Stimulated activated CD4-positive, alpha-beta T cell treated with anti-CD3 and anti-CD28 coated beads, Interleukin-4, amount 100 ng/mL, for 24 hours (primary cell): ENCODE data around the gene ZFHX3.

Source experiments
- DNase-seq: peaks from one replicate; pipeline ENCODE4 v3.0.0-alpha.2; 2020

Gene ZFHX3

DNA sequence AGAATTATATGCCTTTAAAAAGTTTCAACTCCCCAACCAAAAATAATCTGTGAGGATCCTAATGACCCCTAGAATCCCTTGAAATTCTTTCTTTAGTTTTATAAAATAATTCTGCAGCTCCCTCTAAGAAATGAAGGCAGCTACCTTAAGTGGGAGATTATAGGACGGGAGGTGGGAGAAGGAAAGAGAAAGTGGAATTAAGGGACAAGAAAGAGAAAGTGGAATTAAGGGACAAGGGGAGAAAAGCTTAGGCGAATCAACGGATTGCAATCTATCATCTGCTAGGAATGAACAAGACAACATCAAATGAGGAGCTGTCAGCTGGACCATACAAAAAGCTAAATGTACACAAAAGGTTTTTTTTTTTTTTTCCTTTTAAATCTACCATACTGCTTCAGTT is 262.0 kb downstream of the ZFHX3 start:
- no peak for DNase-seq

DNA sequence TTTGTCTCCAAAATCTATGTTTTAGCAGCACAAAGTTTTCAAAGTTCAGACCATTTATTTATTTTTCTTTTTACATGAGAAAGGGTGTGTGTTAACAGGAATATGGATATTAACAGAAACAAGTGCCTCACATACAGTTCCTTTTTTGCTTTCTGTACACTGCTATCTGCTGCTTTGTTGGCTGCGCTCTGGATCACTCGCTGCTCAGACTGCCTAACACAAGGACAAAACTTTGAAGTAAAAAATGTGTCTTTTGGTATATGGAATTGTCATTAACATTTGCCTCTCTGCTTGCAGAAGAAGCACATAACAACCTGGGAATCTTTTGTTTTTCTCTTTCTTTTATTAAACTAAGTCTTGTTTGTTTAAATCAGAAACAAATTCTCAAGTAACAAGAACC is 262.8 kb downstream of the ZFHX3 start:
- no peak for DNase-seq

DNA sequence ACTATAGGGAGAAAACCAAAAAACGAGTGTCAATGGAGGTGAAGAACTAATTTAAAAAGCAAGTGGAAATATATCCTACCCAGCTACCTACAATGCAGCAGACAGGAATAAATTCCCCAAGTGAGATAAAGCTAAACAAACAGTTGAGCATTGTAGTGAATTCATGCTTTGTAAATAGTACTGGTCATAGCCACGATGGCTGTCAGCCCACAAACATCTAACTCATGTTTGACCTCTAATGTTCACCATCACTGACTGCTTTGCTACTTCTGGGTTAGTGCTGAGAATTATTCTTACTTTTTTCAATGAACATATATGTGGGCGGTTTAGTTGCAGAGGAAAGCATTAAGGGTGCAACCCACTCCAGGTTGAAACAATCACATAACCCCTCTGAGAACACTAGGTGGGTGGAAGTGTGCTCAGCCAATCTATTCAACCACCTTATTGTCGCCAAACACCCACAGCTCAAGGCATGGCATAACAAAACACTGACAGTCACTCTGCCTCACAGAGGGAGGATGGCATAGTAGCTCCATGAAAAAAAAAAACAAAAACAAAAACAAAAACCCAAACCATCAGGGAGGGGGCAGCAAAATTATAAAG is 264.1 kb downstream of the ZFHX3 start:
- no peak for DNase-seq

DNA sequence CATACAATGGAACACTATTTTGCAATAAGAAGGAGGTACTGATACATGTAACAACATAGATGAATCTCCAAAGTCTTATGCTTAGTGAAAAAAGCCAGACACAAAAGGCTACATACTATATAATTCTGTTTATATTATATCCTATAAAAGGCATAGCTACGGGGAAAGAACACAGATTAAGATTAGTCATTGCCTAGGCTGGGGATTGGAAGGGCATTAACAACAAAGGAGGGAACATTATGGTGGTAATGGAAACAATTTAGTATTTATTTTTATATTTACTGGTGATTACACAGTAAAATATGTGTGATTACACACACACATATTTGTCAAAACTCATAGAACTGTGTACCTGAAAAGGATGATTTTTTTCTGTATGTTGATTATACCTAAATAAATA is 278.1 kb downstream of the ZFHX3 start:
- DNase-seq = no peak

DNA sequence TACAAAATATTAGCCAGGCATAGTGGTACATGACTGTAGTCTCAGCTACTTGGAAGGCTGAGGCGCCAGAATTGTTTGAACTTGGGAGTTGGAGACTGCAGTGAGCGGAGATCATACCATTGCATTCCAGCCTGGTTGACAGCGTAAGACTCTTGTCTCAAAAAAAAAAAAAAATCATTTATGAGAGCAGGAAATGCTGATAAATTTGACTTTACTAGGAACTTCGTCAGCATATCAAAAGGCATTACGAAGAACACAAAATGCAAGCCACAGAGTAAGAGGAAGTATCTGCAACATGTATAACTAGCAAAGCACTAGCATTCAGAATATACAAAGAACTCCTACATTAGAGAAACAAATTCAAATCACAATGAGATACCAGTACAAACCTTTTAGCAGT is 279.3 kb downstream of the ZFHX3 start:
- DNase-seq = no peak

DNA sequence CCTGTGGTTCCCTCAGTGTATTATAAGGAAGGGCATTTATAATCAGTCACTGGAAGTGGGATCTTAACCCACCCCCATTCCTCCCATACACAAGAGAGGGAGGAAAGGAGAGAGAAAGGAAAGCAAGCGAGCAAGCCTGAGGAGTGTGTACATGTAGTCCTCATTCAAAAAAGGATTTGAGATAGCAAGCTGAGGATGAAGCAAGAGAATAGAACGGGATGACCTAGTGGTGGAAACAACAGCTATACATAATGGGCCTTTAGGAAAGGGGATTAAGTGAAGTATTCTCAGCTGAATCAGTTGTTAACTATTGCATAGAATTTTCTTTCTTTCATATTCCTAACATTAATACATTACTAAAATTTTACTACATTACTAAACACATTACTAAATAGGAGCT is 281.4 kb downstream of the ZFHX3 start:
- DNase-seq = no peak

DNA sequence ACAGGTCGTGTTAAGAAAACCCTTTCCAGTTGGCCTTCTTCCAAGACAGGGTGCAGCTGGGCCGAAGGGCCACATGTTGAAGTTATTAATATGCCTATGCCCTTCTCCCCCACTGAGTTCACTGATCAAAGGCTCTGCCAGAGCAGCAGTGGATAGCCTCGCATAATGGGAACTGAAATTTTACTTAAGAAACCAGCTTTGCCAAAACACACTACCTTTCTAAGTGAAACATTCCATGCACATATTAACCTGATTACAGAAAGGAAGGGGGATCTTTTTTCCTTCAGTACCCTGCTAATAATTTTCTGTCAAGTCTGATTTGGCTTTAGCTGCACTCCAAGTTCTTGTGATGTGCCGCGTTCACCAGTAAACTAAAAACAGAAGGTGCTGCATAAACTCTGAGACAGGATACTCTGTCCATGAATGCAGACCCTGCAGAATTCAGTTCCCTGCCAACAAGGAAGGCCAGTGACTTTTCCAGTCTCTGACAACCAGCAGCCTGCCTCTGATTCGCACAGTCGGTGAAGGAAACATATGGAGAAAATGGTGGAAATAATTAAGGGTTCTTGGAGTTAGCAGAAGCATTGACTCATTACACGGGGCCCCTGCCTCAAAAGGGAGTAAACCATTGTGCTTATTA is 283.8 kb downstream of the ZFHX3 start:
- DNase-seq = no peak

DNA sequence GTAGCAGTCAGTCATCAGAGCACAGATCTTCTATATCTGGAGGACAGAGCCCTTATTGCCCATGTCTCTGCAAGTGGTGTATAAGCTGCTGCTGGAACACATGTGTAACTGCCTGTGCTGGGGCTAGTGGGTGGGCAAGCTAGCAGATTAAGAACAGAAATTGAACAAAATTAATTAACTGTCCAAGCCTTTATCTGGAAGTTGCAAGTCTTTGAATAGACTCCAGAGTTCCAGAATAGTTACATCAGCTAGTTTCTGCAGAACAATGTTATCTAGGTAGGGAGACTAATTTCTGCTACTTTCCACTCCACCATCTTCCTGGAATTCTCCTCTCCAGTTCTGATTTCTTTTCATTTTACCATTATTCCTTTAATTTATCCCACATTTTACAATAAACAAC is 287.3 kb downstream of the ZFHX3 start:
- DNase-seq = no peak

DNA sequence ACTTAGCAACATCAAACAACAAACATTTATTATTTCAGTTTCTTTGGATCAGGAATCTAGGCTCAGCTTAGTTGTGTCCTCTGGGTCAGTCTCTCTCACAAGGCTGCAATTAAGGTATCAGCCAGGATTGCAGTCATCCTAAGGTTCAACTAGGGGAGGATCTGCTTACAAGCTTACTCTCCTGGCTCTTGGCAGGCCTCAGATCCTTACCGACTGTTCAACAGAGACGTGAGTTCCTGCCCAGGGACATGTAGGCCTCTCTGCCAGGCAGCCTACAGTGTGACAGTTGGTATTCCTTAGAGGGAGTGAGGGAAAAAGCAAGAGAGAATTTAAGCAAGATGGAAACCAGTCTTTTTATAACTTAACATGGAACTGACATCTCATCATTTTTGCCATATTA is 294.0 kb downstream of the ZFHX3 start:
- DNase-seq = no peak

DNA sequence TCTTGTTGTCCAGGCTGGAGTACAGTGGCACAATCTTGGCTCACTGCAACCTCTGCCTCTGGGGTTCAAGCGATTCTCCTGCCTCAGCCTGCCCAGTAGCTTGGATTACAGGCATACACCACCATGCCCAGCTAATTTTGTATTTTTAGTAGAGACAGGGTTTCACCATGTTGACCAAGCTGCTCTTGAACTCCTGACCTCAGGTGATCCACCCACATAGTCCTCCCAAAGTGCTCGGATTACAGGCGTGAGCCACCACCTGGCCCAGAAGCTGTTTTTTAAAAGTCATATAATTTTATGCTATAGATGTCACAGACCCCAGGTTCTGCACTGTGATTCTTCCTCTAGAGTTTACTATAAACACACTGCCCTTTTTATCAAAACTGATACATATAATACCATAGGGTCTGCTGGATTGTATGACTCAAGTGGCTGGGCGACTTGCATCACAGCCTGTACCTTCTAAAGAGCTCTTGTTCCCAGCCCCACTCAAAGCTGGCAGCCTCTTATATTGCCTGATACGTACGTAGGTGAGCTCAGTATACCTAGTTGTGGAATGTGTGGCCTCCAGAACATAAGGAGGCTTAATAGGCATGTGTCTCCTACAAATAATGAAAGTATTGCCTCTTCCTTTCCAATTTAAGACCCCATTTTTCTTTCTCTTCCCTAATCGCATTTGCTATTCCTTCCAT is 295.8 kb downstream of the ZFHX3 start:
- no peak for DNase-seq

DNA sequence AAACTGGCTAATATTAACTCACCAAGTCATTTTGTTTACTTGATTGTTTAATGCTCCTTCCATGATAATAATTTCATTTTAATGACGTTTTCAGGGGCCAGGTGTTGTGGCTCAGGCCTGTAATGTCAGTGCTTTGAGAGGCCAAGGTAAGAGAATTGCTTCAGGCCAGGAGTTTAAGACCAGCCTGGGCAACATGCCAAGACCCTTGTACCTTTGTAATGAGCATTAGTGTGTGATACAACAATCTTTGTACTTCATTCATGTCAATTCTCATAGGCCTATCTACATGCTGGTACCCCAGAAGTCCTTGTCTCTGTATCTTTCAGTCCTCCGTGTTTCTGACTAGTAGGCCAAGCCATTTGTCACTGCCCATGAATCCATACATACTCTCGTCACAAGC is 296.9 kb downstream of the ZFHX3 start:
- DNase-seq = no peak

DNA sequence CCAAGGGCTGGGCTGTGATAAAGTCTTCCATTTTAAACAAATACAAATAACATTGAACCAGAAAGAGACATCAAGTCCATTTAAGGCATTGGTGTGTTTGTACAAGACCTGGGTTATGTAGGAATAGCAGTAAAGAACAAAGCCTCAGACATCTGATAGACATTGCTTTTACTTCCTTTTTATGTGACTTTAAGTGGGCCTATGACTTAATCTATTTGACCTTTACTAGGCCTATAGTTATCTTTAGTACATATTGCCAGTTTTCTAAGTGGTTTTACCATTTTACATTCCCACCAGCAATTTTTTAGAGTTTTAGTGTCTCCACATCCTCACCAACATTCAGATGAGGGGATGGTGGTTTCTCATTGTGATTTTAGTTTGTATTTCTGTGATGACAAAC is 298.8 kb downstream of the ZFHX3 start:
- no peak for DNase-seq

DNA sequence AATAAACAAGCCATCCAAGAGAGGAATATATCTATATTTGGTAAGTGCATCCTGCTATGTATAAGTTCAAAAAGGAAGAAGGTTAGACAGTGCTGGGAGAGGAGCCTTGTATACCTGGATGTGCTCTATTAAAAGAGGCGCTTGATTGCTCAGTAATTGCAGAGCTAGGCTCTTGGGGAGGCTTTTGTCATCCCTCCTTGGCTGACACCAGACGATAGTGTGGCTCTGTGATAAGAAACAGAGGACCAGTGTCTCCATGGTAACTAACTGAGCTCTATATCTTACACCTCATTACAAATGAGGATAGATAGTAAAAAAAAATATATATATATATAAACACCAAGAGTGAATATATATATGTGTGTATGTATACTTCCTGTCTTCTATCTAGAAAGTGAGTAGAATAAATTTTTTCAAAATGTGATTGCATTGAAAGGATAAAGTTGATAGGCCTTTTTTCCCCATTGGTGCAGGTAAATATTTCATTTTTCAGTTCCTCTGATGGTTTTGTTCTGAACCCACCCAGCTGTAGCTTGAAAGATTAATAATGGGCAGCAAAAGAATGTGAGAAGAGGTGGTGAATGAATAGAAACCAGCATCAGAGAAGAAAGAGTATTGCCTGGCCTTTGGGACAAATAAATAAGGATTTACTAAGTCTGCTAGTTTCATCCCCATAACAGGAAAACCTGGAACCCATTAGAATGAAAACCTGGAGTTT is 303.7 kb downstream of the ZFHX3 start:
- no peak for DNase-seq

DNA sequence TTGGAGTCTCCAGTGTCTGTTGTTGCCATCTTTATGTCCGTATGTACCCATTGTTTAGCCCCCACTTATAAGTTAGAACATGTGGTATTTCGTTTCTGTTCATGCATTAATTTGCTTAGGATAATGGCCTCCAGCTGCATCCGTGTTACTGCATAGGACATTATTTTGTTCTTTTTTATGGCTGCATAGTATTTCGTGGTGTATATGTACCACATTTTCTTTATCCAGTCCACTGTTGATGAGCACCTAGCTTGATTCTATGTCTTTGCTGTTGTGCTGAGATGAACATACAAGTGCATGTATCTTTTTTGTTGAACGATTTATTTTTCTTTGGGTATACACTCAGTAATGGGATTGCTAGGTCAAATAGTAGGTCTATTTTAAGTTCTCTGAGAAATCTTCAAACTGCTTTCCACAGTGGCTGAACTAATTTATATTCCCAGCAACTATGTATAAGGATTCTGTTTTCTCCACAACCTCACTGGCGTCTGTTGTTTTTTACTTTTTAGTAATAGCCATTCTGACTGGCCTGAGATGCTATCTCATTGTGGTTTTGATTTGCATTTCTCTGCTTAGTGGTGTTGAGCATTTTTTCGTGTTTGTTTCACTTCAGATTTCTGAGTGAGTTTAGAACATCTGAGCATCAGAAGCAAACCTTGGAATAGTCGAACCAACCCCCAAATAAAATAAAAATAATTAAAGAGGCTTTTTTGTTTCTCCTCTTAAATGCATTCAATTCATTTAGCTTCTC is 304.7 kb downstream of the ZFHX3 start:
- DNase-seq = no peak

DNA sequence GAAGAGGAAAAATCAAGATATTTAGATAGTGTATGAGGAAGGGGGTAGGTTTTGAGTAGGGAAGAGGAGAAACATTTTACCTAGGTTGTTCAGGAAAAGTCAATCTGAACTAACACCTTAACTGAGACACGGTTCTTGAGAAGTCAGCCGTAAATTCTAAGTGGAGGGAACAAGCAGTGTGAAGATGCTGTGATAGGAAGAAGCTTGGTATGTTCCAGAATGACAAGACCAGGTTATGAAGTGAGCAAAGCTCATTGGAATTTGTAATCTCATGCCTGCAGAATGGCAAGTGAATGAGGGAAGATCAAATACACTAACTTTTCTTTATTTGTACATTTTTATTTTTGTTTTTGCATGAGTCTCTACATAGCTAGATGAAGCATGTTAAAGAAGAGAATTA is 307.6 kb downstream of the ZFHX3 start:
- no peak for DNase-seq

DNA sequence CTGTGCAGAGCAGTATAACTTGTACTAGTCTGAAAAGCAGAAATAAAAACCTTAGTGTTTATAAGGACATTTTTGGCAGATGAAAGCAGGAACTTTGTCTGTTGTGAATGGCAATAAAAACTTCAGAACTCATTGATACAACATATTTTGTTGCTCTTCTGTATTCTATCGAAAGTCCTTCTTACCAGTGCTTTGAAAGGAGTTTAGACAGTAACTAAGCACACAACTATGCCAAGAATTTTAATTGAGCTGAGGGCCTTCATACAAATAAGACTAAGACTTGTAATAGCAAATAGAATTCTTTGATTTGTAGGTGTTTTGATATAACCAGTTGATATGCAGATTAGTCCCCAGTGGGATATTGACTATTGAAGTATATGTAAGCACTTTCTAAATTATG is 308.4 kb downstream of the ZFHX3 start:
- DNase-seq = no peak

DNA sequence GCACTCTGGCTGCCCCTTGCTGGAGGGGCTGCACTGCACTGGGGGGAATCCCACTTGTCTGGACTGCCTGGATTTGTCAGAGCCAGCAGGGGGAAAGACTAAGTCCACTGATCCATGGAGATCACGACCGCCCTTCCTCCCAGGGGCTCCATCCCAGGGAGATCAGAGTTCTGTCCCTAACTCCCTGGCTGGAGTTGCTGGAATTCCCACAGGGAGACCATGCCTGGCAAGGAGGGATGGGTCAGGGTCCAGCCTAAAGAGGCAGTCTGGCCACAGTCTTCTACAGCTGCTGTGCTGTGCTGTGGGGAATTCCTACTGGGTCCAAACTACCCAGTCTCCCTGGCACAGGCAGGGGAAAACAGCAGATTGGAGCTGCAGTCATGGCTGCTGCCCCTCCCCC is 311.9 kb downstream of the ZFHX3 start:
- no peak for DNase-seq
